Fibroblast of mammary gland (primary cell): ENCODE results near the gene OR10K1.

Source experiments
- DNase-seq: peaks from one replicate; pipeline ENCODE4 v3.0.0-alpha.2; 2010; ENCODE audit warnings: low read depth
- H3K4me3 ChIP-seq: 2 replicates; pipeline ENCODE4 v1.5.1; 2011; ENCODE audit warnings: low read depth, mild to moderate bottlenecking, low read length, moderate library complexity; ENCODE audit not compliant: control insufficient read depth
- CTCF ChIP-seq: conservative IDR thresholded peaks from 2 replicates; pipeline ENCODE4 v1.5.1; 2011; ENCODE audit warnings: low read depth, low read length, inconsistent platforms; ENCODE audit not compliant: control insufficient read depth, insufficient read depth

OR10K1 gene

DNA sequence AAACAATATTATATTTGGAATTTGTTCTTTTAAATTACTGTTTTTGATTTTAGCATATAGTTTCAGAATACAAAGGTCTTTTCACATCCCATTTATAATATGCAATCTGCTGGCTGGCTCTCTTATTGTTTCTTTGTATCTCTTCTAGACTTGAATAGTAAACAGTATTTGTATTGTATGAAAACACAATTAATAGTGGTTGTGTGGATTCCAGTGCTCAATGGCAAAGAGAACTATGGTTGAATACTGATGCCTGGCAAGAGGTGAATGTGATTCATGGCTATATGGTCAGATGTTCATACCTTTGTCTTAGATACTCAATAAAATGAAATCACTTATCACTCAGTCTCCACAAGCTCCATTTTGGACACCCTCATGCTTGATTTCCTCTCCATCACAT lies 55.3 kb downstream of the OR10K1 start:
- TF ChIP-seq CTCF, result no peak

More for the DNA sequence above, 55.3 kb downstream of the OR10K1 start:
- DNase-seq, result no peak
- H3K4me3 ChIP-seq, result no peak overlapping the region
